Mucosa of stomach (tissue), 1 donor: ENCODE measurements around the gene HUS1B.

Experiments
- H3K27me3 ChIP-seq: one replicate; pipeline ENCODE4 v1.7.0; 2013; ENCODE audit warnings: mild to moderate bottlenecking, low read length; ENCODE audit not compliant: control insufficient read depth, insufficient read depth
- H3K36me3 ChIP-seq: one replicate; pipeline ENCODE4 v1.7.0; 2013; ENCODE audit warnings: low read length; ENCODE audit not compliant: control insufficient read depth, insufficient read depth
- H3K4me1 ChIP-seq: one replicate; pipeline ENCODE4 v1.7.0; 2013; ENCODE audit warnings: mild to moderate bottlenecking, low read length; ENCODE audit not compliant: control insufficient read depth, insufficient read depth
- H3K4me3 ChIP-seq: one replicate; pipeline ENCODE4 v1.7.0; 2013; ENCODE audit warnings: low read length
- H3K9ac ChIP-seq: one replicate; pipeline ENCODE4 v1.7.0; 2013; ENCODE audit warnings: mild to moderate bottlenecking, low read length, moderate library complexity
- H3K9me3 ChIP-seq: one replicate; pipeline ENCODE4 v1.7.0; 2013; ENCODE audit warnings: mild to moderate bottlenecking, low read length, moderate library complexity; ENCODE audit not compliant: control insufficient read depth
- donor health status: Pancreatic carcinoma.

Gene HUS1B

GRCh38 chr6:613981-614380, 42.9 kb downstream of the HUS1B start:
- Histone ChIP-seq H3K36me3 (no peaks in the 10 kb centered on the region), H3K4me1 (no peaks in the 10 kb centered on the region), H3K9ac (no peak overlapping the region), H3K9me3 (no peaks in the 10 kb centered on the region), H3K27me3 (no peaks in the 10 kb centered on the region), H3K4me3 (no peak overlapping the region)

- no peak overlapping the region for H3K9ac ChIP-seq
- H3K4me3 ChIP-seq: no peak overlapping the region
- H3K36me3 ChIP-seq: no peaks in the 10 kb centered on the region
- H3K4me1 ChIP-seq: no peaks in the 10 kb centered on the region
- no peaks in the 10 kb centered on the region for H3K27me3 ChIP-seq
- no peaks in the 10 kb centered on the region for H3K9me3 ChIP-seq
These were observed 45.0 kb downstream of the HUS1B start for GRCh38 chr6:611928-612327.

GRCh38 chr6:610882-611281, 46.0 kb downstream of the HUS1B start:
- no peak overlapping the region for H3K4me3 ChIP-seq
- no peaks in the 10 kb centered on the region for H3K9me3 ChIP-seq
- no peaks in the 10 kb centered on the region for H3K36me3 ChIP-seq
- no peak overlapping the region for H3K9ac ChIP-seq
- H3K4me1 ChIP-seq: no peaks in the 10 kb centered on the region
- no peaks in the 10 kb centered on the region for H3K27me3 ChIP-seq

- H3K27me3 ChIP-seq: no peaks in the 10 kb centered on the region
- no peaks in the 10 kb centered on the region for H3K9me3 ChIP-seq
- H3K36me3 ChIP-seq: no peaks in the 10 kb centered on the region
- H3K4me1 ChIP-seq: no peaks in the 10 kb centered on the region
- no peak overlapping the region for H3K4me3 ChIP-seq
- H3K9ac ChIP-seq: no peak overlapping the region
These were observed 47.0 kb downstream of the HUS1B start for GRCh38 chr6:609905-610304.

GRCh38 chr6:606829-607379, 50.0 kb downstream of the HUS1B start:
- Histone ChIP-seq H3K27me3 (no peaks in the 10 kb centered on the region), H3K4me1 (no peaks in the 10 kb centered on the region)

More at GRCh38 chr6:606829-607379, 50.0 kb downstream of the HUS1B start:
- H3K9ac ChIP-seq: no peak overlapping the region
- H3K9me3 ChIP-seq: no peaks in the 10 kb centered on the region
- no peaks in the 10 kb centered on the region for H3K36me3 ChIP-seq
- no peak overlapping the region for H3K4me3 ChIP-seq
